ENCODE measurements around the gene DDX27. TPM values are rescaled to one million over a fixed set of nuclear protein-coding genes. Genes with fewer than 3 reads are reported as not detected.

DDX27 gene
- total and polyA plus RNA-seq, 2 of the 13 experiments (the other 11 are each of a cell fraction or from before 2014, with no cell fraction given) = 42.6 to 72.8 TPM

GRCh38 chr20:49280463-49281058 lies 61.3 kb downstream of the DDX27 start (continued):
- no peak for TF ChIP-seq ZNF546 (CRISPR knock-in tag; conservative IDR thresholded peaks at IDR 0.05)
- TF ChIP-seq MEIS2 (CRISPR knock-in tag; IDR thresholded peaks at IDR 0.05) = no peak
- TF ChIP-seq, protein P1, sequence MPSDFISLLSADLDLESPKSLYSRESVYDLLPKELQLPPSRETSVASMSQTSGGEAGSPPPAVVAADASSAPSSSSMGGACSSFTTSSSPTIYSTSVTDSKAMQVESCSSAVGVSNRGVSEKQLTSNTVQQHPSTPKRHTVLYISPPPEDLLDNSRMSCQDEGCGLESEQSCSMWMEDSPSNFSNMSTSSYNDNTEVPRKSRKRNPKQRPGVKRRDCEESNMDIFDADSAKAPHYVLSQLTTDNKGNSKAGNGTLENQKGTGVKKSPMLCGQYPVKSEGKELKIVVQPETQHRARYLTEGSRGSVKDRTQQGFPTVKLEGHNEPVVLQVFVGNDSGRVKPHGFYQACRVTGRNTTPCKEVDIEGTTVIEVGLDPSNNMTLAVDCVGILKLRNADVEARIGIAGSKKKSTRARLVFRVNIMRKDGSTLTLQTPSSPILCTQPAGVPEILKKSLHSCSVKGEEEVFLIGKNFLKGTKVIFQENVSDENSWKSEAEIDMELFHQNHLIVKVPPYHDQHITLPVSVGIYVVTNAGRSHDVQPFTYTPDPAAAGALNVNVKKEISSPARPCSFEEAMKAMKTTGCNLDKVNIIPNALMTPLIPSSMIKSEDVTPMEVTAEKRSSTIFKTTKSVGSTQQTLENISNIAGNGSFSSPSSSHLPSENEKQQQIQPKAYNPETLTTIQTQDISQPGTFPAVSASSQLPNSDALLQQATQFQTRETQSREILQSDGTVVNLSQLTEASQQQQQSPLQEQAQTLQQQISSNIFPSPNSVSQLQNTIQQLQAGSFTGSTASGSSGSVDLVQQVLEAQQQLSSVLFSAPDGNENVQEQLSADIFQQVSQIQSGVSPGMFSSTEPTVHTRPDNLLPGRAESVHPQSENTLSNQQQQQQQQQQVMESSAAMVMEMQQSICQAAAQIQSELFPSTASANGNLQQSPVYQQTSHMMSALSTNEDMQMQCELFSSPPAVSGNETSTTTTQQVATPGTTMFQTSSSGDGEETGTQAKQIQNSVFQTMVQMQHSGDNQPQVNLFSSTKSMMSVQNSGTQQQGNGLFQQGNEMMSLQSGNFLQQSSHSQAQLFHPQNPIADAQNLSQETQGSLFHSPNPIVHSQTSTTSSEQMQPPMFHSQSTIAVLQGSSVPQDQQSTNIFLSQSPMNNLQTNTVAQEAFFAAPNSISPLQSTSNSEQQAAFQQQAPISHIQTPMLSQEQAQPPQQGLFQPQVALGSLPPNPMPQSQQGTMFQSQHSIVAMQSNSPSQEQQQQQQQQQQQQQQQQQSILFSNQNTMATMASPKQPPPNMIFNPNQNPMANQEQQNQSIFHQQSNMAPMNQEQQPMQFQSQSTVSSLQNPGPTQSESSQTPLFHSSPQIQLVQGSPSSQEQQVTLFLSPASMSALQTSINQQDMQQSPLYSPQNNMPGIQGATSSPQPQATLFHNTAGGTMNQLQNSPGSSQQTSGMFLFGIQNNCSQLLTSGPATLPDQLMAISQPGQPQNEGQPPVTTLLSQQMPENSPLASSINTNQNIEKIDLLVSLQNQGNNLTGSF (CRISPR knock-in tag; IDR thresholded peaks at IDR 0.05) = no peak
- TF ChIP-seq, protein P2, sequence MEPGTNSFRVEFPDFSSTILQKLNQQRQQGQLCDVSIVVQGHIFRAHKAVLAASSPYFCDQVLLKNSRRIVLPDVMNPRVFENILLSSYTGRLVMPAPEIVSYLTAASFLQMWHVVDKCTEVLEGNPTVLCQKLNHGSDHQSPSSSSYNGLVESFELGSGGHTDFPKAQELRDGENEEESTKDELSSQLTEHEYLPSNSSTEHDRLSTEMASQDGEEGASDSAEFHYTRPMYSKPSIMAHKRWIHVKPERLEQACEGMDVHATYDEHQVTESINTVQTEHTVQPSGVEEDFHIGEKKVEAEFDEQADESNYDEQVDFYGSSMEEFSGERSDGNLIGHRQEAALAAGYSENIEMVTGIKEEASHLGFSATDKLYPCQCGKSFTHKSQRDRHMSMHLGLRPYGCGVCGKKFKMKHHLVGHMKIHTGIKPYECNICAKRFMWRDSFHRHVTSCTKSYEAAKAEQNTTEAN (CRISPR knock-in tag; conservative IDR thresholded peaks at IDR 0.05) = no peak
- TF ChIP-seq ZNF468 (CRISPR knock-in tag; IDR thresholded peaks at IDR 0.05) = no peak
- TF ChIP-seq, protein P3, sequence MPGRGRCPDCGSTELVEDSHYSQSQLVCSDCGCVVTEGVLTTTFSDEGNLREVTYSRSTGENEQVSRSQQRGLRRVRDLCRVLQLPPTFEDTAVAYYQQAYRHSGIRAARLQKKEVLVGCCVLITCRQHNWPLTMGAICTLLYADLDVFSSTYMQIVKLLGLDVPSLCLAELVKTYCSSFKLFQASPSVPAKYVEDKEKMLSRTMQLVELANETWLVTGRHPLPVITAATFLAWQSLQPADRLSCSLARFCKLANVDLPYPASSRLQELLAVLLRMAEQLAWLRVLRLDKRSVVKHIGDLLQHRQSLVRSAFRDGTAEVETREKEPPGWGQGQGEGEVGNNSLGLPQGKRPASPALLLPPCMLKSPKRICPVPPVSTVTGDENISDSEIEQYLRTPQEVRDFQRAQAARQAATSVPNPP (CRISPR knock-in tag; IDR thresholded peaks at IDR 0.05) = no peak
- TF ChIP-seq ZNF577 (CRISPR knock-in tag; IDR thresholded peaks at IDR 0.05; ENCODE audit: borderline replicate concordance, low read depth) = no peak
- no peak; the same call in 1 of the 2 replicates for TF ChIP-seq ZNF547 (CRISPR knock-in tag; IDR thresholded peaks at IDR 0.05)
- TF ChIP-seq SNAPC2 (CRISPR knock-in tag; IDR thresholded peaks at IDR 0.05) = no peak
- no peak for TF ChIP-seq GATA4 (IDR thresholded peaks at IDR 0.05; ENCODE audit: borderline replicate concordance, low read depth)
- TF ChIP-seq MXI1 (IDR thresholded peaks at IDR 0.05; ENCODE audit: borderline replicate concordance, low read depth, low read length) = 0 out of 3 replicates have a peak, but pooled peaks have one; percentile 37
- TF ChIP-seq ZFYVE20 (CRISPR knock-in tag; IDR thresholded peaks at IDR 0.05; ENCODE audit: borderline replicate concordance, low read depth) = no peak
- TF ChIP-seq ZMAT5 (CRISPR knock-in tag; IDR thresholded peaks at IDR 0.05; ENCODE audit: borderline replicate concordance, low read depth) = no peak
- no peak for TF ChIP-seq SKI (IDR thresholded peaks at IDR 0.05; ENCODE audit: partially characterized antibody)
- no peak for TF ChIP-seq SAFB2 (CRISPR knock-in tag; IDR thresholded peaks at IDR 0.05; ENCODE audit: borderline replicate concordance, low read depth)
- no peak for TF ChIP-seq SRSF4 (IDR thresholded peaks at IDR 0.05; ENCODE audit: low read depth, low read length, poor library complexity, severe bottlenecking)
- no peak for TF ChIP-seq HNRNPUL1 (IDR thresholded peaks at IDR 0.05; ENCODE audit: low read depth, low read length)
- no peak for TF ChIP-seq TAF15 (IDR thresholded peaks at IDR 0.05; ENCODE audit: low read depth, low read length, poor library complexity, severe bottlenecking)
